SK-N-SH (cell line): ENCODE measurements around the gene TARS3. TPM values are rescaled to one million over a fixed set of nuclear protein-coding genes. Genes with fewer than 3 reads are reported as not detected.

Experiments
- CTCF ChIA-PET: fragments of 300-600, 350-600 bp; formaldehyde crosslinking; extraction: SDS; loops from one replicate; lab custom pipeline; 2021; lab: Yijun Ruan, JAX
- POLR2A ChIA-PET: fragments of 350-600 bp; sonication (Branson Sonifier 250); formaldehyde crosslinking; extraction: SDS; loops from one replicate; lab custom pipeline; 2020; ENCODE audit warnings: antibody characterized with exemption, inconsistent platforms; lab: Yijun Ruan, JAX
- DNase-seq: peaks from one replicate; pipeline ENCODE4 v3.0.0; 2012
- H2AFZ ChIP-seq: fragments of 200-600 bp; sonication (generic); 2 replicates; pipeline ENCODE4 v1.8.1; 2016; ENCODE audit warnings: antibody characterized with exemption, mild to moderate bottlenecking, low read depth
- H3F3A ChIP-seq: fragments of 200-600 bp; sonication (generic); replicated peaks from 2 replicates; pipeline ENCODE3; 2016; ENCODE audit warnings: antibody characterized with exemption, mild to moderate bottlenecking; ENCODE audit not compliant: insufficient read depth
- H3K27ac ChIP-seq, 2 experiments: fragments of 200-500 bp in 1 of 2; fragments of 200-600 bp in 1 of 2; sonication (Bioruptor generic) in 1 of 2; sonication (generic), shearing (Covaris generic) in 1 of 2; 2 replicates each; pipeline versions ENCODE4 v1.5.1 to v1.6.1; 2014 to 2016; ENCODE audit warnings: low read depth in 2 of 2, inconsistent platforms in 1 of 2, low read length in 1 of 2, mild to moderate bottlenecking in 1 of 2, mixed read lengths in 1 of 2
- H3K27me3 ChIP-seq: fragments of 200-600 bp; sonication (generic), shearing (Covaris generic); 2 replicates; pipeline ENCODE4 v1.6.1; 2016; ENCODE audit warnings: mixed run types; ENCODE audit not compliant: insufficient read depth
- H3K36me3 ChIP-seq, 2 experiments: fragments of 200-500 bp in 1 of 2; fragments of 200-600 bp in 1 of 2; sonication (Bioruptor generic) in 1 of 2; sonication (generic) in 1 of 2; replicated peaks in 1 of 2; 2 replicates each; pipeline versions ENCODE3 to v1.5.1; 2014 to 2016; ENCODE audit warnings: low read length in 1 of 2, mild to moderate bottlenecking in 1 of 2; ENCODE audit not compliant: insufficient read depth in 2 of 2, control insufficient read depth in 1 of 2
- H3K4me1 ChIP-seq, 2 experiments: fragments of 200-500 bp in 1 of 2; fragments of 200-600 bp in 1 of 2; sonication (Bioruptor generic) in 1 of 2; sonication (generic), shearing (Covaris generic) in 1 of 2; 2 replicates each; pipeline versions ENCODE4 v1.5.1 to v1.6.1; 2014 to 2016; ENCODE audit warnings: low read depth in 1 of 2, low read length in 1 of 2, mixed run types in 1 of 2; ENCODE audit not compliant: insufficient read depth in 2 of 2, control insufficient read depth in 1 of 2
- H3K4me2 ChIP-seq: fragments of 200-600 bp; sonication (generic), shearing (Covaris generic); 2 replicates; pipeline ENCODE4 v1.6.1; 2017; ENCODE audit warnings: mixed run types
- H3K4me3 ChIP-seq, 2 experiments: fragments of 200-500 bp in 1 of 2; fragments of 200-600 bp in 1 of 2; sonication (Bioruptor generic) in 1 of 2; sonication (generic), shearing (Covaris generic) in 1 of 2; 2 replicates each; pipeline versions ENCODE4 v1.5.1 to v1.8.1; 2014 to 2016; ENCODE audit warnings: low read depth in 2 of 2, inconsistent platforms in 1 of 2, low read length in 1 of 2, mild to moderate bottlenecking in 1 of 2, mixed read lengths in 1 of 2, moderate library complexity in 1 of 2
- H3K79me2 ChIP-seq: fragments of 200-600 bp; sonication (generic); 2 replicates; pipeline ENCODE4 v1.8.1; 2017; ENCODE audit warnings: mild to moderate bottlenecking; ENCODE audit not compliant: insufficient read depth
- H3K9ac ChIP-seq: fragments of 200-600 bp; sonication (generic); 2 replicates; pipeline ENCODE4 v1.6.1; 2017; ENCODE audit warnings: mixed run types
- H3K9me2 ChIP-seq: fragments of 200-600 bp; sonication (generic); 2 replicates; pipeline ENCODE4 v1.6.1; 2017; ENCODE audit warnings: mixed run types
- H3K9me3 ChIP-seq: fragments of 200-600 bp; sonication (generic); 2 replicates; pipeline ENCODE4 v1.6.1; 2017; ENCODE audit warnings: mixed run types, mild to moderate bottlenecking, moderate library complexity
- H4K20me1 ChIP-seq: fragments of 200-600 bp; sonication (generic); 2 replicates; pipeline ENCODE4 v1.6.1; 2017; ENCODE audit warnings: mild to moderate bottlenecking, mixed run types; ENCODE audit not compliant: insufficient read depth
- EZH2phosphoT487 ChIP-seq: fragments of 200-600 bp; sonication (generic); IDR thresholded peaks from 2 replicates; pipeline ENCODE4 v1.6.1; 2017; ENCODE audit warnings: low read depth, mixed run types, mild to moderate bottlenecking, antibody characterized with exemption, moderate library complexity, borderline replicate concordance
- FOXJ3 ChIP-seq: sonication (generic); formaldehyde crosslinking; IDR thresholded peaks from 2 replicates; pipeline ENCODE4 v1.5.1; 2020; ENCODE audit warnings: mild to moderate bottlenecking, missing genetic modification reagents
- FOXM1 ChIP-seq: IDR thresholded peaks from 2 replicates; pipeline ENCODE4 v1.4.0; 2012; ENCODE audit warnings: low read depth, mild to moderate bottlenecking
- GABPA ChIP-seq: IDR thresholded peaks from 2 replicates; pipeline ENCODE4 v1.4.0; 2012; ENCODE audit warnings: low read depth, mild to moderate bottlenecking
- JUND ChIP-seq: IDR thresholded peaks from 2 replicates; pipeline ENCODE4 v1.4.0; 2012
- WGBS: methylation state at CpG from one replicate; pipeline ENCODE4 v1.1.6; 2017; ENCODE audit warnings: low lambda C conversion rate; 5-methylcytosine and 5-hydroxymethylcytosine counted together
- polyA plus RNA-seq, 3 experiments: library from polyadenylated mRNA; depleted of rRNA; stranded (reverse); fragments of >200 nt; gene quantifications; 2 replicates each; pipeline ENCODE4 v1.2.3, GENCODE V29; 2012
- TF ChIP-seq, protein P1 (sequence below): IDR thresholded peaks from 2 replicates; pipeline ENCODE4 v1.4.0; 2012; ENCODE audit warnings: low read depth, borderline replicate concordance
- TF ChIP-seq, protein P2 (sequence below): fragments of 200-600 bp; sonication (generic); IDR thresholded peaks from 2 replicates; pipeline ENCODE4 v1.6.1; 2017; ENCODE audit warnings: antibody characterized with exemption, mild to moderate bottlenecking, moderate library complexity

The TARS3 gene
- polyA plus RNA-seq, 1 of the 3 experiments (the other 2 are of a cell fraction): 3.5 TPM

DNA sequence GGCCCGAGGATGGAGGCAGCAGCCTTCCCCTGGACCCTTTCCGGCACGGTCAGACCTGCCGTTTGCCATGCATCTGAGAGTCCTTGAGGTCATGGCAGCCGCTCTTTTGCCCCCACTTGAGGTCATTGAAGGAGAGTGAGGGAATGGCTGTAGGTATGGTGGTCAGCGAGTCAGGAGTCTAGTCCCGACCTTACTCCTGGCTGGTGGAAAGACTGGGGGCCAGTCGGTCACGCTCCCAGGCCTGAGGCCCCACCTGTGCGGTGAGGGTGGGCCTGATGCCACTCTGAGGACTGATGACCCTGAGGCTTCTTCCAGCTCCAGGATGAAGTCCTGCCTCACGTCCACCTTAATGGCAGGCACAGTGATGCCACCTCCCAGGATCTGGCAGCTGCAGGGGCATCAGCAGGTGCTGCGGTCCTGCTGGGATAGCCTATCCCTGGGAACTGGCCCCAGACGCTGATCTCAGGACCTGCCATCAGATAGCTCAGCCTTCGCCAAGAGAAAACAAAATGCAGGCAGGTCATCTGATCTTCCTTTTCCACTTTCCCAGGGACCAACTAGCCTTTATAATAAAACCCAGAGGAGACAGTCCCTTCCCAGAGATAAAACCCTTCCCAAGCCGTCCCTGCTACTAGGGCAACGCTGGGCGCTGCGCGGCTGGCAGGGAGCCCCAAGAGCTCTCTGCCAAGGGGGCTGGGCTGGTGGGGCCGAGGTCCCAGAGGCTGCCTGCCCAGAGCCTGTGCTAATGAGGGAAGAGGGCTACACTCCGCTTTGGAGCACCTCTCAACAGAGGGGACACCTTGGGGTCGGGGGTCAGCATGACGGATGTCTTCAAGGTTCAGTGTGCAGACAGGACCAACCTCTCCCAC is 114.3 kb downstream of the TARS3 start:
- no peaks in the 10 kb centered on the region for H3K9me3 ChIP-seq
- H3K9me2 ChIP-seq: no peaks in the 10 kb centered on the region
- no peak overlapping the region for H3K9ac ChIP-seq
- no peak overlapping the region; a peak in 1 of 4 replicates for H3K27ac ChIP-seq
- no peaks in the 10 kb centered on the region for H3K27me3 ChIP-seq
- TF ChIP-seq GABPA (no peak), FOXM1 (no peak)
- TF ChIP-seq, protein P1, sequence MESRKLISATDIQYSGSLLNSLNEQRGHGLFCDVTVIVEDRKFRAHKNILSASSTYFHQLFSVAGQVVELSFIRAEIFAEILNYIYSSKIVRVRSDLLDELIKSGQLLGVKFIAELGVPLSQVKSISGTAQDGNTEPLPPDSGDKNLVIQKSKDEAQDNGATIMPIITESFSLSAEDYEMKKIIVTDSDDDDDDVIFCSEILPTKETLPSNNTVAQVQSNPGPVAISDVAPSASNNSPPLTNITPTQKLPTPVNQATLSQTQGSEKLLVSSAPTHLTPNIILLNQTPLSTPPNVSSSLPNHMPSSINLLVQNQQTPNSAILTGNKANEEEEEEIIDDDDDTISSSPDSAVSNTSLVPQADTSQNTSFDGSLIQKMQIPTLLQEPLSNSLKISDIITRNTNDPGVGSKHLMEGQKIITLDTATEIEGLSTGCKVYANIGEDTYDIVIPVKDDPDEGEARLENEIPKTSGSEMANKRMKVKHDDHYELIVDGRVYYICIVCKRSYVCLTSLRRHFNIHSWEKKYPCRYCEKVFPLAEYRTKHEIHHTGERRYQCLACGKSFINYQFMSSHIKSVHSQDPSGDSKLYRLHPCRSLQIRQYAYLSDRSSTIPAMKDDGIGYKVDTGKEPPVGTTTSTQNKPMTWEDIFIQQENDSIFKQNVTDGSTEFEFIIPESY: no peak
- H3K79me2 ChIP-seq: no peaks in the 10 kb centered on the region
- H3K4me2 ChIP-seq: no peak overlapping the region
- H2AFZ ChIP-seq: no peak overlapping the region
- no peak for DNase-seq
- CTCF ChIA-PET: interaction anchor here (6.1 kb wide), 1 partner anchor 32 kb away, joined by 30 read pairs; no protein-coding TSS in a partner anchor
- no peak overlapping the region for H3K4me3 ChIP-seq
- H3K4me1 ChIP-seq: peaks cover 0 to 47% of the 10 kb centered on the region in 2 experiments; a peak in 2 of 4 replicates
- POLR2A ChIA-PET: no interaction called here
- H4K20me1 ChIP-seq: no peaks in the 10 kb centered on the region
- H3K36me3 ChIP-seq: no peaks in the 10 kb centered on the region
- no peaks in the 10 kb centered on the region for H3F3A ChIP-seq
- WGBS: 67% methylated on average over 19 of the region's 23 CpGs

- DNase-seq: no peak
- Histone ChIP-seq H3K9me2 (no peaks in the 10 kb centered on the region), H3K4me3 (no peak overlapping the region), H3K36me3 (no peaks in the 10 kb centered on the region), H3K79me2 (no peaks in the 10 kb centered on the region), H3K9me3 (no peaks in the 10 kb centered on the region)
- WGBS: 75% methylated on average over 7 of the region's 9 CpGs
- CTCF ChIA-PET: interaction anchor here (6.1 kb wide), 1 partner anchor 33 kb away, joined by 30 read pairs; no protein-coding TSS in a partner anchor
- TF ChIP-seq EZH2phosphoT487: no peak
- TF ChIP-seq, all 33 proteins: peak for 0
- Histone ChIP-seq H3K4me2 (no peak overlapping the region), H3K9ac (no peak overlapping the region), H3K4me1 (peaks cover 0 to 29% of the 10 kb centered on the region in 2 experiments; a peak in 1 of 4 replicates), H3K27me3 (no peaks in the 10 kb centered on the region), H3K27ac (no peak overlapping the region), H4K20me1 (no peaks in the 10 kb centered on the region), H2AFZ (no peak overlapping the region), H3F3A (no peaks in the 10 kb centered on the region)
- POLR2A ChIA-PET: no interaction called here
Observed at GRCh38 chr15:101608201-101608600, 116.1 kb downstream of the TARS3 start.

DNA sequence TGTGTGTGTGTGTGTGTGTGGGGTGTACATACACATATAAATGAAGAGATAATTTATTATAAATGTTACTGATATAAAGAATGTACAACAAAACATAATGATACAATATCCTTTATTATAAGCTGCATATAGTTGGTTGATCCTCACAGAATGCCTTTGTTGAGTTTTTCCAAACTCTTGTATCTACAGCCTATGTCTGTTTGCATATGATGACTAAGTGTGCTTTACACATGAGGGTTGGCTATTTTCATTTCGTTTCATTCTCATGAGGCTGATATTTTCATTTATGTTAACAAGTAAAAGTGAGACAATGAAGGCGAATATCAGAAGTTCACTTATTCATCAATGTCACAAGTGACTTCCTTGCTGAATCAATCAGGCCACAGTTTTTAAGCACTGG is 117.2 kb downstream of the TARS3 start:
- no peaks in the 10 kb centered on the region for H4K20me1 ChIP-seq
- H3K9me3 ChIP-seq: no peaks in the 10 kb centered on the region
- no peak for TF ChIP-seq FOXJ3 (CRISPR knock-in tag)
- no peak for TF ChIP-seq FOXM1
- no peak for TF ChIP-seq JUND
- TF ChIP-seq, protein P2, sequence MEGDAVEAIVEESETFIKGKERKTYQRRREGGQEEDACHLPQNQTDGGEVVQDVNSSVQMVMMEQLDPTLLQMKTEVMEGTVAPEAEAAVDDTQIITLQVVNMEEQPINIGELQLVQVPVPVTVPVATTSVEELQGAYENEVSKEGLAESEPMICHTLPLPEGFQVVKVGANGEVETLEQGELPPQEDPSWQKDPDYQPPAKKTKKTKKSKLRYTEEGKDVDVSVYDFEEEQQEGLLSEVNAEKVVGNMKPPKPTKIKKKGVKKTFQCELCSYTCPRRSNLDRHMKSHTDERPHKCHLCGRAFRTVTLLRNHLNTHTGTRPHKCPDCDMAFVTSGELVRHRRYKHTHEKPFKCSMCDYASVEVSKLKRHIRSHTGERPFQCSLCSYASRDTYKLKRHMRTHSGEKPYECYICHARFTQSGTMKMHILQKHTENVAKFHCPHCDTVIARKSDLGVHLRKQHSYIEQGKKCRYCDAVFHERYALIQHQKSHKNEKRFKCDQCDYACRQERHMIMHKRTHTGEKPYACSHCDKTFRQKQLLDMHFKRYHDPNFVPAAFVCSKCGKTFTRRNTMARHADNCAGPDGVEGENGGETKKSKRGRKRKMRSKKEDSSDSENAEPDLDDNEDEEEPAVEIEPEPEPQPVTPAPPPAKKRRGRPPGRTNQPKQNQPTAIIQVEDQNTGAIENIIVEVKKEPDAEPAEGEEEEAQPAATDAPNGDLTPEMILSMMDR: no peak
- no peaks in the 10 kb centered on the region for H3K79me2 ChIP-seq
- no peak overlapping the region for H3K4me2 ChIP-seq
- H3K27ac ChIP-seq: no peak overlapping the region
- H3K27me3 ChIP-seq: no peaks in the 10 kb centered on the region
- ChIA-PET POLR2A (no interaction called here), CTCF (no interaction called here)
- H3F3A ChIP-seq: no peaks in the 10 kb centered on the region
- WGBS: 30% methylated on average over 2 of the region's 2 CpGs
- H3K4me1 ChIP-seq: peaks cover 0 to 18% of the 10 kb centered on the region in 2 experiments; a peak in 1 of 4 replicates
- H3K9me2 ChIP-seq: no peaks in the 10 kb centered on the region
- DNase-seq: no peak
- no peak overlapping the region for H3K9ac ChIP-seq
- no peak overlapping the region for H3K4me3 ChIP-seq
- H3K36me3 ChIP-seq: no peaks in the 10 kb centered on the region
- no peak overlapping the region for H2AFZ ChIP-seq
